DMS53 treated with DMSO at 0.1 percent for 48 hours (cell line): ENCODE data around the gene ATP4A.

Experiments
- DNase-seq: peaks from one replicate; lab custom pipeline; 2025; ENCODE audit not compliant: unreplicated experiment; lab: John Stamatoyannopoulos, UW

ATP4A gene

DNA sequence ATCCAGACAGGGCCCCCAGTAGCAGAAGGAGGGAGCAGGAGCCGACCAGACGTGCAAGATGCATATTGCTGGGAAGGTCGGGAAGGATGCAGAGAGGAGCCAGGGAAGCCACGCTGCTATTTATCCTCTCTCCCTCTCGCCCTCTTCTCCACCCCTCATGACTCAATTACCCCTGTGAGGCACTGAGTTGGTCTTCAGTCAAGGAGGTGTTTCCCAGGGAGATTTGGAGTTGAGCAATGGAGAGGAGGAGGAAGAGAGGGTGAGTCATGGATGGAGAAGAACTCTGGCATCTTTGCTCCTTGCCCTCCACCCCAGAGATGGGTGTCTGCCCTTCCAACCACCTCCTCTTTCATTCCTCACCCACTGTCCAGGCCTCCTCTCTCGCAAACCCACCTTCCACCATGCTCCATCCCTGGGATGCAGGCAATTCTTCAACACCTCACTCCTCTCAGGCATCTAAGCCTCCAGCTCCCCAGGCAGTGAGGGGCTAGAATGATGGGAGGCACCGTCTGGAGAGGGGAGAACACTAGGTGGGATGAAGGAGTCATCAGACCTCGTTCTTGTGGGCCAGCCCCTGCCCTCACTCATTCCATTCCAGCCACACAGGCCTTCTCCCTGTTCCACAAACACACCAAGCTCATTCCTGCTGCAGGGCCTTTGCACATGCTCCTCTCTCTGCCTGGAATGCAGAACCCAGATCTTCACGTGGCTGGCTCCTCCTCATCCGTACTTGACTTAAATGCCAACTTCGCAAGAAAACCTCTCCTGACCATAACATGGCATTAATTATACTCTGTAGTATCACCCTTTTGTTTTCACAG, 35.0 kb downstream of the ATP4A start, which contains the start of gene SBSN:
TSS of gene SBSN (minus strand) at position 94 of the 821 bp plus-strand sequence. CDS start at position 64, 30 bp downstream.
- no peak for DNase-seq

- DNase-seq: no peak
Measured at GRCh38 chr19:35525873-35526272, 37.6 kb downstream of the ATP4A start.

GRCh38 chr19:35524181-35524837, 39.1 kb downstream of the ATP4A start:
- DNase-seq: no peak

GRCh38 chr19:35522745-35523327, 40.6 kb downstream of the ATP4A start:
- no peak for DNase-seq

- no peak for DNase-seq
Measured at GRCh38 chr19:35521124-35521743, 42.2 kb downstream of the ATP4A start.

GRCh38 chr19:35519291-35519690, 44.2 kb downstream of the ATP4A start:
- DNase-seq: no peak

DNA sequence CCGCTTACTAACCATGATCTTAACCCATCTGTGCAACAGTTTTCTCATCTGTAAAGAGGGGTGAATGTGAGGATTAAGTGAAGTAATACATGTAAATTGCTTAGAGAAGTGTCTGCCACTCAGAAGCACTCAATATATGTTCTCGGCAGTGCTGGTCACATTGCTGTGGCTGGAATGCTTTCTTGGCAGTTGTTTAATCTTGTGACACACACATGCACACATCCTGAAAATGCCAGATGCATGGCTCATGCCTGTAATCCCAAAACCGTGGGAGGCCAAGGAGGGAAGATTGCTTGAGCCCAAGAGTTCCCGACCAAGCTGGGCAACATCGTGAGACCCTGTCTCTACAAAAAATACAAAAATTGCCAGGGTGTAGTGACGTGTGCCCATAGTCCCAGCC, 45.1 kb downstream of the ATP4A start:
- no peak for DNase-seq

GRCh38 chr19:35517342-35517741, 46.1 kb downstream of the ATP4A start:
- DNase-seq: no peak

GRCh38 chr19:35516310-35516709, 47.1 kb downstream of the ATP4A start:
- DNase-seq: no peak

DNA sequence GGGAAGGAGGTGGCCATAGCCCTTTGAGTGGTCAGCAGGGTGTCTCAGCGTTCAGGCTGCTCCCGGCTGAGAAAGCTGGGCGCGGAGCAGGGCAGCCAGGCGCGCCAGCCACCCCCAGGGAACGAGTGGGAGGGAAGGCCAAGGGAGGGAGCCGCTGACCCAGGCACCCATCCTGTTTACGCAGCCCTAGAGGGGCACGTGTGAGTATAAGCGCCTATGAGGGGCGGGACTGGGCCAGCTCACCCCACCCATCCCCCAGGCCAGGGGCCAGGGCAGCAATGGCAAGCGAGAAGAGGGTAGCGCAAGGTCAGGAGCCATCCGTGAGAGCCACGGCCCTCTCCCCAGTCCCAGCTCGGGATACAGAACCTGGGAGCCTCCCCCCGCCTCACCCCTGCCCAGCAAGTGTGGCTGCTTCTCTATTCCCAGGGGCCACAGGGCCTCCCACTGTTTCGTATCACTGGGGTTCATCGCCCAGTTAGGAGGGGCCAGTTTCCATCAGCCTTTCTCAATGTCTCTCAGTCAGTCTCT, 49.1 kb downstream of the ATP4A start:
- DNase-seq: no peak

- no peak for DNase-seq
Measured at GRCh38 chr19:35513628-35514281, 49.7 kb downstream of the ATP4A start, which contains the start of gene DMKN. Gene DMKN (minus strand): TSS chr19:35513649. CDS start chr19:35513475, 174 bp downstream.

GRCh38 chr19:35512831-35513627, 50.4 kb downstream of the ATP4A start:
- no peak for DNase-seq

- no peak for DNase-seq
Measured at GRCh38 chr19:35511337-35511736, 52.1 kb downstream of the ATP4A start.

GRCh38 chr19:35510626-35510964, 52.9 kb downstream of the ATP4A start:
- no peak for DNase-seq

DNA sequence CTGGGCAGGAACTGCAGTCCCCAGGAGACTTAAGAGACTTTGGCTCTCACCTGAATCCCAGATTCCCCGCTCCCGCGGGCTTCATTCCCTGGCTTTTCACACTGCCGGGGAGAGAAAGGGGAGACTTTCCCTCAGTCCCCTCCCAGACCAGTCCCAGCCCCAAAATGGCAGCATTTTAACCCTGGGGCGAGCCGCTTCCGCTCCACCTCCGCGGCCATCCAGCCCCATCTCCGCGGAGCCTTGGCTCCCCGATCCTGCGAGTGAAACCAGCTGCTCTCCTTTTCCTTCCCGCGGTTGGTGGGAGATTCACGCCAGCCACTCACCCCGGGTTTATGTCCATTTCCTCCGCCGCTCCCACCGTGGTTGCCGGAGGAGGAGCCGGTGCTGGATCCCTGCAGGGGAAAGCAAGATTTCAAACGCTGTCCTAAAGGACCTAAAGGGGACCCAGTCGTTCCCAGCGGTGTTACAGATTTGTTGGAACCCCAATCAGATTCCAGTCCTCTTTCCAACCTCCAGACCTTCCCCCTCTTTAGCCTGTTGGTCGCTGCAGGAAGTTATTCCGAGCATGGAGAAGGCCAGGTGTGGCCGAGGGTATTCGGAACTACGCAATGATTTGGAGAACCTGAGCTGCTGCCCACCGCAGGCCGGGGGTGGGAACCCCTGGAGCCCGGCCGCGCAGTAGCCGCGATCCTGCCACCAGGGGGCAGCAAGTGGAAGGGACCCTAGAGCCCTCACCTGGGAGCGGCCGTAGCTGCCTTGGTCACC, 53.4 kb downstream of the ATP4A start:
- peak; percentile 55 for DNase-seq

DNA sequence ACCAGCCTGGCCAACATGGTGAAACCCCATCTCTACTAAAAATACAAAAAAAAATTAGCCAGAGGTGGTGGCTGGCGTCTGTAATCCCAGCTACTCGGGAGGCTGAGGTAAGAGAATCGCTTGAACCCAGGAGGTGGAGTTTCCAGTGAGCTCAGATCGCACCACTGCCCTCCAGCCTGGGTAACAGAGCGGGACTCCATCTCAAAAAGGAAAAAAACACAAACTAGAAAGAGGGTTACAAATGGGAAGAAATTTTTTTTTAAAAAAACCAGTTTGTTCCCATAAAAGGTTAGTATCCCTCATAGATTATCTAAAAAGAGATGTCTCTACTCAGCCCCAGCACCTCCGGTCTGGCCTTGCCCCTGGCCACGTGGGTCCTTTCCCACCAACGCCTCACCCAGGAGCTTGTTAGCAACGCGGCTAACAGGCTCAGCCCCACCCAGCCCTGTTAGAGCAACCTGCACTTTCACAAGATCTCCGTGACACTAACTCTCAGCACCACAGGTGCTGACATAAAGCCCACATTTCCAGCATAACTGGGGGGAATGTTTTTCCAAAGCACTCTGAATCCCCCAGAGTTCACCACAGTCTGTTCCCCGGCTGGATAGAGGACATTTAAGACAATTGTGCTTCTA, 54.3 kb downstream of the ATP4A start:
- no peak for DNase-seq

DNA sequence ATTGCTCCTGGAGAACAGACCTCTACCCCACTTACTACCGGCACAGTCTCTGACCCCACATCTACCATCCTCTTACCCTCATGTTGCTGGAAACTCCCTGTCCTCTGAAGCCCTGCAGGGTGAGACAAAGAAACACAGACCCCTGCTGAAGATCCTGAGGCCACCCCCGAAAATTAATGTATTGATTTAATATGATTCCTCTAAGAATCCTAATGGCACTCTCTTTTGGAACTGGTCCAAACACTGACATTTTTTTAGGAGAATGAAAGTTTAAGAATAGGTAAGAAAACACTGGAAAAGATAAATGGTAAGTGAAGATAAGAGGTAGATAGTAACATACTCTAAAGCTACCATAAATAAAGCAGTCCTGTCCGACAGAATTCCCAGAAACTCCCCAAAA, 55.3 kb downstream of the ATP4A start:
- DNase-seq: no peak

- no peak for DNase-seq
Measured at GRCh38 chr19:35507561-35507960, 55.9 kb downstream of the ATP4A start.

GRCh38 chr19:35506011-35506410, 57.4 kb downstream of the ATP4A start:
- no peak for DNase-seq
